ENCODE data around the gene TERT.

TERT gene

GRCh38 chr5:1338506-1339070 lies 43.7 kb upstream of the TERT start:
- H3K4me3 ChIP-seq (ENCODE audit: low read depth, low read length): no peak overlapping the region
- TF ChIP-seq CTCF (IDR thresholded peaks at IDR 0.05; ENCODE audit: borderline replicate concordance, insufficient read depth, low read depth, low read length): no peak

GRCh38 chr5:1338196-1338490 lies 43.3 kb upstream of the TERT start:
- TF ChIP-seq CTCF (IDR thresholded peaks at IDR 0.05; ENCODE audit: borderline replicate concordance, insufficient read depth, low read depth, low read length): no peak
- H3K4me3 ChIP-seq (ENCODE audit: low read depth, low read length): no peak overlapping the region

- H3K4me3 ChIP-seq (ENCODE audit: low read depth, low read length): no peak overlapping the region
- TF ChIP-seq CTCF (IDR thresholded peaks at IDR 0.05; ENCODE audit: borderline replicate concordance, insufficient read depth, low read depth, low read length): no peak
Measured at GRCh38 chr5:1337489-1338195, 42.8 kb upstream of the TERT start.

GRCh38 chr5:1336749-1337488 lies 42.1 kb upstream of the TERT start:
- TF ChIP-seq CTCF (IDR thresholded peaks at IDR 0.05; ENCODE audit: borderline replicate concordance, insufficient read depth, low read depth, low read length): no peak

GRCh38 chr5:1336106-1336561 lies 41.3 kb upstream of the TERT start:
- TF ChIP-seq CTCF (IDR thresholded peaks at IDR 0.05; ENCODE audit: borderline replicate concordance, insufficient read depth, low read depth, low read length): no peak
- H3K4me3 ChIP-seq (ENCODE audit: low read depth, low read length): no peak overlapping the region

More at GRCh38 chr5:1336749-1337488, 42.1 kb upstream of the TERT start:
- H3K4me3 ChIP-seq (ENCODE audit: low read depth, low read length): no peak overlapping the region

GRCh38 chr5:1335540-1336095 lies 40.8 kb upstream of the TERT start:
- TF ChIP-seq CTCF (IDR thresholded peaks at IDR 0.05; ENCODE audit: borderline replicate concordance, insufficient read depth, low read depth, low read length): no peak
- no peak overlapping the region for H3K4me3 ChIP-seq (ENCODE audit: low read depth, low read length)

All from GM12875 (cell line).